HepG2 (cell line): ENCODE data around the gene PSD. TPM values are rescaled to one million over a fixed set of nuclear protein-coding genes. Genes with fewer than 3 reads are reported as not detected.

Experiments used
- AGO1 ChIP-seq: fragments of 200-400 bp; formaldehyde crosslinking; IDR thresholded peaks from 2 replicates; pipeline ENCODE4 v1.6.1; 2017; ENCODE audit warnings: mild to moderate bottlenecking, low read depth, low read length, moderate library complexity; ENCODE audit not compliant: poor library complexity, severe bottlenecking
- BHLHE40 ChIP-seq: IDR thresholded peaks from 2 replicates; pipeline ENCODE4 v1.6.1; 2011; ENCODE audit warnings: low read length, improper control_type of control experiment
- CSRNP1 ChIP-seq: sonication (generic); formaldehyde crosslinking; IDR thresholded peaks from 2 replicates; pipeline ENCODE4 v1.8.1; 2023; ENCODE audit warnings: mild to moderate bottlenecking, missing genetic modification reagents
- DMAP1 ChIP-seq: IDR thresholded peaks from 2 replicates; pipeline ENCODE4 v1.6.1; 2016
- GABPA ChIP-seq, 2 experiments: IDR thresholded peaks; 2 replicates each; pipeline ENCODE4 v1.6.1; 2011 to 2016; ENCODE audit warnings: low read depth in 2 of 2, low read length in 1 of 2, missing biosample characterization in 1 of 2, missing genetic modification characterization in 1 of 2
- HNRNPLL ChIP-seq: fragments of 200-400 bp; formaldehyde crosslinking; IDR thresholded peaks from 2 replicates; pipeline ENCODE4 v1.6.1; 2017; ENCODE audit warnings: mild to moderate bottlenecking, low read depth, low read length; ENCODE audit not compliant: poor library complexity, severe bottlenecking
- IRX3 ChIP-seq: sonication (generic); formaldehyde crosslinking; IDR thresholded peaks from 2 replicates; pipeline ENCODE4 v1.8.1; 2023; ENCODE audit warnings: mild to moderate bottlenecking, low read depth, missing genetic modification reagents, borderline replicate concordance
- NCOA5 ChIP-seq: sonication (generic); formaldehyde crosslinking; IDR thresholded peaks from 2 replicates; pipeline ENCODE4 v1.4.0; 2020; ENCODE audit warnings: missing genetic modification reagents
- POGZ ChIP-seq: sonication (generic); formaldehyde crosslinking; IDR thresholded peaks from 2 replicates; pipeline ENCODE4 v1.4.0; 2020; ENCODE audit warnings: mild to moderate bottlenecking, missing genetic modification reagents
- POLR2A ChIP-seq, 2 experiments: IDR thresholded peaks; 2 replicates each; pipeline ENCODE4 v1.6.1; 2011; ENCODE audit warnings: low read depth in 2 of 2, low read length in 2 of 2, mild to moderate bottlenecking in 1 of 2, moderate library complexity in 1 of 2; ENCODE audit not compliant: insufficient read depth in 1 of 2
- PPARG ChIP-seq: conservative IDR thresholded peaks from 2 replicates; pipeline ENCODE4 v1.6.1; 2016; ENCODE audit warnings: missing biosample characterization, missing genetic modification reagents
- SIN3A ChIP-seq: IDR thresholded peaks from 2 replicates; pipeline ENCODE4 v1.6.1; 2011; ENCODE audit warnings: low read depth, mild to moderate bottlenecking, control low read depth, low read length, borderline replicate concordance
- TAF15 ChIP-seq: fragments of 200-400 bp; formaldehyde crosslinking; IDR thresholded peaks from one replicate; pipeline ENCODE4 v1.6.1; 2018; ENCODE audit warnings: mild to moderate bottlenecking, low read depth, low read length; ENCODE audit not compliant: poor library complexity, severe bottlenecking
- ZBTB38 ChIP-seq: sonication (generic); formaldehyde crosslinking; IDR thresholded peaks from 2 replicates; pipeline ENCODE4 v1.5.1; 2020; ENCODE audit warnings: mild to moderate bottlenecking, missing genetic modification reagents
- ZBTB7B ChIP-seq: sonication (generic); formaldehyde crosslinking; IDR thresholded peaks from 2 replicates; pipeline ENCODE4 v1.4.0; 2020; ENCODE audit warnings: missing genetic modification reagents
- ZGPAT ChIP-seq: IDR thresholded peaks from 2 replicates; pipeline ENCODE4 v1.6.1; 2016; ENCODE audit warnings: mild to moderate bottlenecking
- ZNF383 ChIP-seq: sonication (generic); formaldehyde crosslinking; IDR thresholded peaks from 2 replicates; pipeline ENCODE4 v1.4.0; 2020; ENCODE audit warnings: missing genetic modification reagents, mild to moderate bottlenecking, borderline replicate concordance
- ZNF563 ChIP-seq: sonication (generic); formaldehyde crosslinking; IDR thresholded peaks from 2 replicates; pipeline ENCODE4 v1.8.0; 2022; ENCODE audit warnings: mild to moderate bottlenecking, moderate library complexity, missing genetic modification reagents
- ZNF605 ChIP-seq: sonication (generic); formaldehyde crosslinking; IDR thresholded peaks from 2 replicates; pipeline ENCODE4 v1.8.0; 2022; ENCODE audit warnings: mild to moderate bottlenecking, missing genetic modification reagents
- polyA plus RNA-seq, 8 experiments: library from polyadenylated mRNA; depleted of rRNA in 3 of 8; stranded (reverse) in 7 of 8; unstranded in 1 of 8; fragments of >200 nt; fragmentation: Illumina TruSeq in 4 of 8; extraction: Trizol in 4 of 8; gene quantifications; 2 replicates each; pipeline versions ENCODE4 v1.2.1 to v1.2.3, GENCODE V29; 2011 to 2016; ENCODE audit warnings: low read depth in 4 of 8, missing spikeins in 1 of 8, mixed read lengths in 1 of 8; ENCODE audit not compliant: insufficient read depth in 1 of 8
- total RNA-seq, 5 experiments: library from RNA; depleted of rRNA; stranded (reverse); fragments of >200 nt; fragmentation: Illumina TruSeq; extraction: Trizol; gene quantifications; 2 replicates each; pipeline ENCODE4 v1.2.3, GENCODE V29; 2016; ENCODE audit warnings: low read depth in 1 of 5
- TF ChIP-seq, protein P1 (sequence below): sonication (generic); formaldehyde crosslinking; IDR thresholded peaks from 2 replicates; pipeline ENCODE4 v1.8.1; 2022; ENCODE audit warnings: low read depth, mild to moderate bottlenecking, missing genetic modification reagents
- TF ChIP-seq, protein P2 (sequence below): sonication (generic); formaldehyde crosslinking; IDR thresholded peaks from 2 replicates; pipeline ENCODE4 v1.5.1; 2020; ENCODE audit warnings: mild to moderate bottlenecking, moderate library complexity, missing genetic modification reagents

The PSD gene
- total and polyA plus RNA-seq, 2 of the 13 experiments (the other 11 are each of a cell fraction or from before 2014, with no cell fraction given) = 0.35 to 0.58 TPM

- TF ChIP-seq DMAP1 (CRISPR knock-in tag) = peak; percentile 37; the same call in 1 of the 2 replicates
- TF ChIP-seq AGO1 = peak; percentile 32
- TF ChIP-seq SIN3A = peak; percentile 61; the same call in 1 of the 2 replicates
- TF ChIP-seq POLR2A (IDR thresholded peaks at IDR 0.05; ENCODE audit: insufficient read depth in 1 of 2, low read depth in 2 of 2, low read length in 2 of 2) = peak; percentile 42 to 70; a peak in 3 of 4 replicates
- TF ChIP-seq ZGPAT = peak; percentile 59; the same call in 1 of the 2 replicates
- 0 out of 2 replicates have a peak, but pooled peaks have one; percentile 20 for TF ChIP-seq POGZ
- TF ChIP-seq NCOA5 (CRISPR knock-in tag) = no peak
- peak; percentile 15; the same call in 1 of the 2 replicates for TF ChIP-seq ZBTB7B (CRISPR knock-in tag)
- TF ChIP-seq, protein P1, sequence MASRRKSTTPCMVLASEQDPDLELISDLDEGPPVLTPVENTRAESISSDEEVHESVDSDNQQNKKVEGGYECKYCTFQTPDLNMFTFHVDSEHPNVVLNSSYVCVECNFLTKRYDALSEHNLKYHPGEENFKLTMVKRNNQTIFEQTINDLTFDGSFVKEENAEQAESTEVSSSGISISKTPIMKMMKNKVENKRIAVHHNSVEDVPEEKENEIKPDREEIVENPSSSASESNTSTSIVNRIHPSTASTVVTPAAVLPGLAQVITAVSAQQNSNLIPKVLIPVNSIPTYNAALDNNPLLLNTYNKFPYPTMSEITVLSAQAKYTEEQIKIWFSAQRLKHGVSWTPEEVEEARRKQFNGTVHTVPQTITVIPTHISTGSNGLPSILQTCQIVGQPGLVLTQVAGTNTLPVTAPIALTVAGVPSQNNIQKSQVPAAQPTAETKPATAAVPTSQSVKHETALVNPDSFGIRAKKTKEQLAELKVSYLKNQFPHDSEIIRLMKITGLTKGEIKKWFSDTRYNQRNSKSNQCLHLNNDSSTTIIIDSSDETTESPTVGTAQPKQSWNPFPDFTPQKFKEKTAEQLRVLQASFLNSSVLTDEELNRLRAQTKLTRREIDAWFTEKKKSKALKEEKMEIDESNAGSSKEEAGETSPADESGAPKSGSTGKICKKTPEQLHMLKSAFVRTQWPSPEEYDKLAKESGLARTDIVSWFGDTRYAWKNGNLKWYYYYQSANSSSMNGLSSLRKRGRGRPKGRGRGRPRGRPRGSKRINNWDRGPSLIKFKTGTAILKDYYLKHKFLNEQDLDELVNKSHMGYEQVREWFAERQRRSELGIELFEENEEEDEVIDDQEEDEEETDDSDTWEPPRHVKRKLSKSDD (CRISPR knock-in tag) = peak; percentile 91
- TF ChIP-seq, protein P2, sequence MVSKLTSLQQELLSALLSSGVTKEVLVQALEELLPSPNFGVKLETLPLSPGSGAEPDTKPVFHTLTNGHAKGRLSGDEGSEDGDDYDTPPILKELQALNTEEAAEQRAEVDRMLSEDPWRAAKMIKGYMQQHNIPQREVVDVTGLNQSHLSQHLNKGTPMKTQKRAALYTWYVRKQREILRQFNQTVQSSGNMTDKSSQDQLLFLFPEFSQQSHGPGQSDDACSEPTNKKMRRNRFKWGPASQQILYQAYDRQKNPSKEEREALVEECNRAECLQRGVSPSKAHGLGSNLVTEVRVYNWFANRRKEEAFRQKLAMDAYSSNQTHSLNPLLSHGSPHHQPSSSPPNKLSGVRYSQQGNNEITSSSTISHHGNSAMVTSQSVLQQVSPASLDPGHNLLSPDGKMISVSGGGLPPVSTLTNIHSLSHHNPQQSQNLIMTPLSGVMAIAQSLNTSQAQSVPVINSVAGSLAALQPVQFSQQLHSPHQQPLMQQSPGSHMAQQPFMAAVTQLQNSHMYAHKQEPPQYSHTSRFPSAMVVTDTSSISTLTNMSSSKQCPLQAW = peak; percentile 69; the same call in 1 of the 2 replicates
- 0 out of 2 replicates have a peak, but pooled peaks have one; percentile 32 for TF ChIP-seq ZBTB38 (CRISPR knock-in tag)
- TF ChIP-seq HNRNPLL = peak; percentile 55
- TF ChIP-seq ZNF563 (CRISPR knock-in tag) = 0 out of 2 replicates have a peak, but pooled peaks have one; percentile 33
- peak; percentile 51; the same call in 1 of the 2 replicates for TF ChIP-seq ZNF605 (CRISPR knock-in tag)
- peak; percentile 74; the same call in 1 of the 2 replicates for TF ChIP-seq CSRNP1 (CRISPR knock-in tag)
- TF ChIP-seq TAF15 = peak; percentile 65
- 0 out of 2 replicates have a peak, but pooled peaks have one; percentile 37 for TF ChIP-seq IRX3
- no peak for TF ChIP-seq GABPA (IDR thresholded peaks at IDR 0.05; ENCODE audit: low read depth, low read length)
- TF ChIP-seq GABPA (CRISPR knock-in tag; IDR thresholded peaks at IDR 0.05; ENCODE audit: low read depth) = peak; percentile 25; the same call in 1 of the 2 replicates
- TF ChIP-seq BHLHE40 = peak; percentile 86
- TF ChIP-seq ZNF383 = 0 out of 2 replicates have a peak, but pooled peaks have one; percentile 58
- 0 out of 2 replicates have a peak, but pooled peaks have one; percentile 16 for TF ChIP-seq PPARG (CRISPR knock-in tag)
Measured at GRCh38 chr10:102461187-102462054, 42.8 kb upstream of the PSD start (continued).
